ENCODE data around the gene CYTH3.

GRCh38 chr7:6161463-6162330, 110.7 kb downstream of the CYTH3 start:
- TF ChIP-seq EZH2 (IDR thresholded peaks at IDR 0.05; ENCODE audit: low read length, missing control alignments): no peak
- no peak for TF ChIP-seq CTCF (conservative IDR thresholded peaks at IDR 0.05 in 1 of 2, IDR thresholded peaks at IDR 0.05 in 1 of 2; ENCODE audit: low read depth in 1 of 2, low read length in 2 of 2)

All from fibroblast of lung (primary cell).